GM08714 (cell line): ENCODE results near the gene FXR1.
"Not testable (repeated sequence)": the region's sequence is repeated elsewhere in the genome, so short reads cannot be mapped to it uniquely, and the experiment has no call there.

Source experiments
- H3K4me3 ChIP-seq: fragments of 200-500 bp; sonication (Bioruptor generic); 2 replicates; pipeline ENCODE4 v1.5.1; 2014; ENCODE audit warnings: mild to moderate bottlenecking, low read length, inconsistent platforms
- ZNF274 ChIP-seq: IDR thresholded peaks from 2 replicates; pipeline ENCODE4 v1.6.1; 2012; ENCODE audit warnings: mild to moderate bottlenecking, low read depth, low read length

The FXR1 gene

DNA sequence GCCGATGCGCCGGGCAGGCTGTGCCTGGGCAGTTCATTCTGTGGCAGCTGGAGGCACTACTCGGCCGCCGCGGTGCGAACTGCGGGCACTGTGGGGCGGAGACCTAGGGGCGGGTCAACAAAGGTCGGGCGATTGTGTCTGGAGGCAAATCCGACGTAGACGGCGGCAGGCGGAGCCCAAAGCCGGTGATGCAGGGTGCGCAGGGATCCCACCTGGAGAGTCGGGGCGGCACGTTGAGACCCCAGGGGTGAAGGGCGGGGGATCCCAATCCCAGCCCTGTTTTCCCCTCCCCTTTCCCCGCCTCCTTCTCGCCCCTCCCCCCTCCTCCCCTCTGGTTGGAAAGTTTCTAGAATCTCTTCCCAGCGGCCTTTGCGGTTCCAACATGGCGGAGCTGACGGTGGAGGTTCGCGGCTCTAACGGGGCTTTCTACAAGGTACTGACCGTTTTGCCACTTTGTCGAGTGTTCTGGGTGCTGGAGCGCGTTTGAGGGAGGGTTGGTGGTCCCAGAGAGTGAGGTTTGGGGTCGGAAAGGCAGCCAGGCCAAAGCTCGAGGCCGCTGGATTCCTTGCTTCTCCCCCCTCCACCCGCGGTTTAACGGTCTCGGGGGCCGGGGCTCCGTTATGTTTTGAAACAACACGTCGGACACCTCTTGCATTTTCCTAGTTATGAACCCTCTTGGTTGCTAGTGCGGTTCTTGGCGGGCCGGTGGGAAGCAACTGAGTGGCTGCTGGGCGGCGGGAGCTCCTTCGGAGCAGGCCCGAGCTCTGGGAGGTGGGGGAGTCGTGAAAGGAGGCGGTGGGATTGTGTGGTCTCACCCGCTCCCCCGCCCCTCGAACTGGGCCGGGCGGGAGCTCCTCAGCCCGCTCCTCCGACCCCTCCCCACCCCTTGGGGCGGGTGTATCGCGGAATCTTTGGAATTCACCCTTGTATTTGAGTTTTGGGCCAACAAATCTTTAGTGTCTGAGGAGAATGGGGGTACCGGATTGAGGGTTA is at the start of gene FXR1:
TSS of gene FXR1 (plus strand) at position 367 of the 993 bp plus-strand sequence. CDS start at position 383, 16 bp downstream.
- no peak for TF ChIP-seq ZNF274
- H3K4me3 ChIP-seq, result peak within 1 kb of the TSS; percentile 88

DNA sequence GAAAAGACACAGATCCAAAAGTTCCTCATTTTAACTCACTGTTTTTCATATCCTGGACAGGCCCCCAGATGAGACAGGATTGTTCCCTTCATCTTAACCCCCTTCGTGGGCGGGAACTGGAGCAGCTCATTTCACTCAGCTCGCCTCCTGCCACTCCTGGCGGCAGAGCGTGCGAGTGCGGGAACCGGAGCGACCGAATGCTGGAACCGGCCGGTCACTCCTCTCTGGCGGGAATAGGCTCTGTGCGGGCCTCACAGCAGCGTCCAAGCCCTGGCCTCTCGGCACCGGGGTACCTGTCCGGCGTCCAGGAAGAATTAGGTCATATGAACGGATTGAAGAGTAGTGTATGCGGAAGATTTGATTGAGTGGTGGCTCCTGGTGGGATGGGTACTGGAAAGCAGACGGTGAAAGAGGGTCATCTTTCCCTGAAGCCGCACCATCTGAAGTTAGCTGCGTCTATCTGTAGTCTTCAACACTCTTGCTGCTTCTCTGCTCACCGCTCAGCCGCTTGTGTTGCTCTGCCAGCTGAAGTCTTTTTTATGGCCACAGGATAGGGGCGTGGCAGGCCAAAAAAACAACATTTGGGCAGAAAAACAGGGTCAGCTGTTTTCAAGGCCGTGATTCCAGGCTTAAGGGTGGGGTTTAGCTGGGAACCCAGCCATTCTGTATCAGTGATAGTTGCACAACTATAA is 42.3 kb upstream of the FXR1 start:
- TF ChIP-seq ZNF274, result no peak
- no peak overlapping the region for H3K4me3 ChIP-seq

DNA sequence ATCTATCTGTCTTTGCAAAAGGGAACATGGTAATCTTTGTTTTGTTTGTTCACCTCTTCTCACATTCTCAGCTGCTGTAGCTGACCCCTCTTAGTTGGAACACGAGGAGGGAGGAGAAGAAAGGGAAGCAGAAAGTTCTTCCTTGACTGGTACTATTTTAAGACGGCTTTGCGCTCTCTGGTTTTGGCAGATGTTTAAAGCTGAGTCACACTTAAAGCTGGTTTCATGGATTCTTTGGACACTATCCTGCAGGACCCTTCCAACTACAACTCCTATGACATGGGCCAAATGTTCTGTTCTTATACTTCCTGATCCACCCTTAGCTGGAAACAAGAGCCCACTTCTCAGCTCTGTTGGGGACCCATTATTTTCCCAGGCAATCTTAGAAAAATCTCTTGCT is 40.6 kb upstream of the FXR1 start:
- H3K4me3 ChIP-seq, result no peak overlapping the region
- no peak for TF ChIP-seq ZNF274

DNA sequence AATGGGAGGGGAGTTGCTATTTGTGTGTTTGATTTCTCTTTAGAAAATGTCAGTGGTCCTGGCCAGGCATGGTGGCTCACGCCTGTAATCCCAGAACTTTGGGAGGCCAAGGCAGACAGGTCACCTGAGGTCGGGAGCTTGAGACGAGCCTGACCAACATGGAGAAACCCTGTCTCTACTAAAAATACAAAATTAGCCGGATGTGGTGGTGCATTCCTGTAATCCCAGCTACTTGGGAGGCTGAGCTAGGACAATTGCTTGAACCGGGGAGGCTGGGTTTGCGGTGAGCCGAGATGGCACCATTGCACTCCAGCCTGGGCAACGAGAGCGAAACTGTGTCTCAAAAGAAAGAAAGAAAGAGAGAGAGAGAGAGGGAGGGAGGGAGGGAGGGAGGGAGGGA is 40.0 kb upstream of the FXR1 start:
- not testable (repeated sequence) for H3K4me3 ChIP-seq

DNA sequence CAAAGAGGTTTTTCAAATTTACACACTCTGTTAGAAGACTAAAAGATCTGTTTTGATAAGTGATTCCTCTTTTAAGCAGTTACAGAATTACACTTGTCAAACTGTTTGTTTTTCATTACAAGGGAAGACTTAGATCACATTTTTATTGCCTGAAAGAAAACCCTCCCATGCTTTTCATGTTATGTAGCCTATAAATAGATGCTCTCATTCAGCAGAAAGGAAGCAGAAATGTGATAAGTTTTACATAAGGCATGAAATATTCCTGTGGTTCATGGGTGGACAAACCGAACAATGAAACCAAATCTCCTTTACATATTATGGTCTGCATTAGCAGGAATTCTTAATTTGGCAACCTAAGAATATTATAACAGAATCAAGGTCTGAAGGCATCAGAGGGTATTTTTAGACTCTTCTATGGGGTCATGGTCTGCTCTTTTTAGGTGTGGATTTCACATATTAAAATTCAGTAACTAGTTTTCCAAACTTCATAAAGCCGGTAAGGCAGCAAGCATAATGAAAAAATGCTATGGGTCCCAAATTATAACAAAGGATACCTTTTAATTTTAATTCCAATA is 37.3 kb upstream of the FXR1 start:
- no peak for TF ChIP-seq ZNF274
- no peak overlapping the region for H3K4me3 ChIP-seq

DNA sequence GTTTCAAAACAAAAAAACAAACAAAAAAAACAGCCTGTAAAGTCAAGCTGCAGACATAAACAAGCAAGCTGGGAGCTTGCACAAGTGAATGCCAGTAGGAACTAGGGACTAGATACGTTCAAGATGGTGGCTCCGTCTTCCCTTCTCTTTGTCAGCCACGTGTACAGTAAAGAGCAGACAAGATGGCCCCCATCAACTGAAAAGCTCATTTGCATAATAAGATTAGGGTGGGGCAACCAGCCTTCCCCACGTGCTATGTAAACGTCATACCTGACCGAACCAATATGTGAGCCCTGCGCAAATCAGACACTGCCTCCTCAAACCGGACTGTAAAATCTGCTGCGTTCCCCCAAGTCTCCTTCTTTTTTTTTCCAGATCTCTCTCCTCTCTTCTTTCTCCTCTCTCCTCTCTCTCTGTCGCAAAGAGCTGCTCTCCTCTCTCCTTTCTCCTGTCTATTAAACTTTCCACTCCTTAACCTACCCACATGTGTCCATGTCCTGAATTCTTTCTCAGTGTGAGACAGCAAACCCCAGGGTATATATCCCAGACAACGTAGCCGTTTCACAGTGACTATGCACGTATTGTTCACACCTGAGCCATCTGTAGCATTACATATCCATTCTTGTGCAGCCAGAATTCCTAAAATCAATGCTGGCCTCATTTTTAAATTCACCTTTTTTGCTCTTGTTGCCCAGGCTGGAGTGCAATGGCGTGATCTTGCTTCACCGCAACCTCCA is 31.2 kb upstream of the FXR1 start:
- TF ChIP-seq ZNF274, result no peak
- no peak overlapping the region for H3K4me3 ChIP-seq

DNA sequence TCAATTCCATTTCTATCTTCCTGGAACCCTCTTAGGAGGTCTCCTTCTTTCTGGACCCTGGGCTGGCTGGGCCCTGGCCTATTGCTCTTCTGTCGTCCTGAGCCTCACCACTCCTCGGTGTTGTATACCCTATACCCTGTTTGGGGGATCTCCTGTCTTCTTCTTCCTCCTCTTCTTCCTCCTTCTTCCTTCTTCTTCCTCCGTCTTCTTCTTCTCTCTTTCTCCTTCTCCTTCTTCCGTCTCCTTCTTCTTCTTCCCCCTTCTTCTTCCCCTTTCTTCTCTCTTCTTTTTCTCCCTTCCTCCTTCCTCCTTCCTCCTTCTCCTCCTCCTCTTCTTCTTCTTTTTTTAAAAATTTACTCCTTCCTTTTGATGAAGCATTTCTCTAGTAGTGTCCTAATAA is 30.4 kb upstream of the FXR1 start:
- H3K4me3 ChIP-seq, result no peak overlapping the region
- no peak for TF ChIP-seq ZNF274

DNA sequence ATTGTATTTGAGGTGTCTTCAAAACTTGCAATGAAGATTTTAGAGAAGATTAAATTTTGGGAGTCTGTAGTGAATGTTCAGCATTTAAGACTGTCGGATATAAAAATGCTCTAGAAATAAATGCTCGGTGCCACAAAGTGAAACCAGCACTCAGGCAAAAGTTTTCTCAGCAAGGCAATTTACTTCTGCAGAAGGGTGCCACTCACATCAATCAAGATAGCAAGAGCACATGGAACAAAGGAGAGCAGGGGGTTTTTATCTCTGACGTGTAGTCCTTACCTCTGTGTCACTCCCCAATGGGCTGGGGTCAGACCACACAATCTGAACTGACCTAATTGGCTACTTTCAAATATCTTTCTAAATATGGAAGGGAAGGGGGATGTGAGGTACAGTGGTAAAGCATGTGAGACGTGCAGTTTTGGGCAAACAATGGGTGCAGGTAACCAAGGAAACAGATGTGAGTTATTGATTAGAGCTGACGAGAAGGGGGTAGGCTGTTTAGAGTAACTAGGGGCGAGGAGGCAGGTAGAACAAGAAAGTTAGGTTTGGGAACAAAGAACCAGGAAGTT is 23.4 kb upstream of the FXR1 start:
- no peak overlapping the region for H3K4me3 ChIP-seq
- no peak for TF ChIP-seq ZNF274

DNA sequence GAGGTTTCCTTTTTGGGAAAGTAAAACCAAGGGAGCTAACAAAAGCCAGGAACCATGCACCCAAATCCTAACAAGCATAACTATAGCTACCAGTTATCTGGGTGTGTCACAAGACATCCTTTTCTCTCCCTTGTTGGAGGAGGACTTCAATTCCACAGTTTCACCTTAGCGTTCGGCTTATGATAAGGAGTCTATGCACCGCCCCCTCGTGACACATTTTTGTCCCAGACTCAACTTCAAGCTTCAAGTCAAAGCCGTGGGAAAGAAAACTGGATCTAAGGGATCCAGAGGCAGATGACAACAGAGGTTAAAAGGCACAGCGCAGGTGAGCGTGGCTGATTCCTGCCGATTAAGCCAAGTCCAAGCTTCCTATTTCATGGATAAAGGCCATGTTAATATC is 13.9 kb upstream of the FXR1 start:
- no peak overlapping the region for H3K4me3 ChIP-seq
- TF ChIP-seq ZNF274, result no peak

DNA sequence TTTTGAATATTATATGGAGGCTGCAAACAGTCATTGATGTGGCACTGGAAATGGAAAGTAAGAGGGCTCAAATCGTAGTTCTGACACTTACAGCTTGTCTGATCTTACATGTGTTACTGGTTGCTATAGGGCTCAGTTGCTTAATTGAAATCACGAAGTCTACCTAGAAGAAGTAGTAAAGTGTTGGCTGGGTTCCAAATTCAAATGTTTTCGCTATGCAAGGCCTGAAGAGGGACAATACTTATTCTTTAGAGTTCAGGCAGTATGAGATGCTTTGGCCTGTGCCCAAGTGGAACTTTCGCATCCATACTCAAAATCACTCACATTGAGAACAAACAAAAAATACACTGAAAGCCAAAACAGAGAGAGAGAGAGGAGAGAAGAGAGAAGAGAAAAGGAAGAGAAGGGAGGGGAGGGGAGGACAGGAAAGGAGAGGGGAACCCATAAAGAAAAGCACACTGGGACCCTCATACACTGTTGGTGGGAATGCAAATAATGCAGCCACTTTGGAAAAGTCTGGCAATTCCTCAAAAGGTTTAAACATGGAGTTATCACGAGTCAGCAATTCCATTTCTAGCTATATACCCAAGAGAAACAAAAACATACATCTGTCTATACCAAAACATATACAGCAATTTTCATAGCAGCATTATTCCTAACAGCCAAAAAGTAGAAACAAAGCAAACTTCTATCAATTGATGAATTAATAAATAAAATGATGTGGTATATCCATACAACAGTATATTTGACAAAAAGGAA is 2.9 kb upstream of the FXR1 start:
- TF ChIP-seq ZNF274, result no peak
- H3K4me3 ChIP-seq, result no peak overlapping the region

DNA sequence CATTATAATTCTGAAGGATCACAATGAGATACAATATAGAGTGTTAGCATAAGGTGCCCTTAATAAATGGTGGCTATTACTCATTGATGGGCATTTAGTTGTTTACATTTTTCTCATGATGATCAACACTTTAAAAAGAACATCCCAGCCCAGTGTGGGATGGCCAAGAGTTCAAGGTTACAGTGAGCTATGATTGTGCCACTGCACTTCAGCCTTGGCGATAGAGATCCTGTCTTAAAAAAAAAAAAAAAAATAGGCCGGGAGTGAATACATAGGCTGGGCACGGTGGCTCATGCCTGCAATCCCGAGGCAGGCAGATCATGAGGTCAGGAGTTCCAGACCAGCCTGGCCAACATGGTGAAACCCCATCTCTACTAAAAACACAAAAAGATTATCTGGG is 1.6 kb upstream of the FXR1 start:
- no peak for TF ChIP-seq ZNF274
- H3K4me3 ChIP-seq, result no peak overlapping the region

DNA sequence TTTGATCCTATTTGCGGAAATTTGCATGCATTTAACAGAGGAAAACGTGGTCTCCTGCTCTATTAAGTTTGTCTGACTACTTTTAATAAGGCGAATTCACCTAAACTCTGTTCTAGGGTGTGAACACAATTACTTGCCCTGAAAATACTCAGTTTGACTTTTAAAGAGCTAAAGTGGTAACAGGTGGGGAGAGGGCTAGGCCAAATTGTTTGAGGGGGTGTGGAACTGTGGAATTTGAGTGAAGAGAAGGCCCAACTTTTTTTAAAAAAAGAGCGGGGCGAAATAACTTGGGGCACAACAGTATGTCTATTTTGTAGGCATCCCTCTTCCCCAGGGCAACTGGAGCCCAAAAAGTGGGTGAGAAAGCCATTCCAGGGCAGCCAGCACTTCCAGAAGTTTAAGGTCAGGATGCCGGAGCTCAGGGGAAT is 580 bp upstream of the FXR1 start:
- TF ChIP-seq ZNF274, result no peak

More for the DNA sequence above, 580 bp upstream of the FXR1 start:
- peak overlapping the region; percentile 88; the same call in 1 of the 2 replicates for H3K4me3 ChIP-seq
